Motor neuron (in vitro differentiated cells): ENCODE results near the gene GSK3A. TPM values are rescaled to one million over a fixed set of nuclear protein-coding genes. Genes with fewer than 3 reads are reported as not detected.

Experiments used
- ATAC-seq, 8 experiments: fragments of 200-7000 bp; cut with Tn5 transposase; replicated peaks in 6 of 8; 2 replicates each; pipeline ENCODE4 v1.8.0; 2021; ENCODE audit warnings: mild to moderate bottlenecking in 8 of 8, moderate library complexity in 8 of 8
- H3K27ac ChIP-seq, 2 donors: fragments of 250-450 bp; sonication (Bioruptor Pico); 2 replicates each; pipeline ENCODE4 v1.9.0; 2021; ENCODE audit warnings: antibody characterized with exemption in 2 of 2, mild to moderate bottlenecking in 2 of 2, moderate library complexity in 1 of 2
- H3K4me1 ChIP-seq, 2 donors: fragments of 250-450 bp; sonication (Bioruptor Pico); replicated peaks in 1 of 2; 2 replicates each; pipeline ENCODE4 v1.6.1; 2021; ENCODE audit warnings: antibody characterized with exemption in 2 of 2, mild to moderate bottlenecking in 2 of 2, moderate library complexity in 1 of 2
- H3K4me3 ChIP-seq, 5 donors: fragments of 250-450 bp; sonication (Bioruptor Pico); 2 replicates each; pipeline ENCODE4 v1.9.0; 2021; ENCODE audit warnings: antibody characterized with exemption in 5 of 5, mild to moderate bottlenecking in 5 of 5, moderate library complexity in 4 of 5
- WGBS, 10 experiments: fragments of 450-650 bp; shearing (Covaris generic); methylation state at CpG; one replicate each; pipeline ENCODE4 v1.0.0; 2022; 5-methylcytosine and 5-hydroxymethylcytosine counted together
- in situ Hi-C, 9 experiments: fragments of 400-800 bp; cut with MboI; loops; one replicate each; pipeline ENCODE4 v1.15.0; 2021; ENCODE audit warnings: low sequenced_read_pairs in 9 of 9, low pct_unique_long_range_greater_than_20kb in 2 of 9; ENCODE audit not compliant: unreplicated experiment in 9 of 9
- total RNA-seq, 8 experiments: library from RNA; unstranded; fragments of 300-600 nt; gene quantifications; 2 replicates each; pipeline versions ENCODE4 v1.2.3 to v1.2.4, GENCODE V29; 2022

Gene GSK3A
- 10 to 100 TPM; 17.7 to 30.0 (median 26.5) TPM for total RNA-seq

DNA sequence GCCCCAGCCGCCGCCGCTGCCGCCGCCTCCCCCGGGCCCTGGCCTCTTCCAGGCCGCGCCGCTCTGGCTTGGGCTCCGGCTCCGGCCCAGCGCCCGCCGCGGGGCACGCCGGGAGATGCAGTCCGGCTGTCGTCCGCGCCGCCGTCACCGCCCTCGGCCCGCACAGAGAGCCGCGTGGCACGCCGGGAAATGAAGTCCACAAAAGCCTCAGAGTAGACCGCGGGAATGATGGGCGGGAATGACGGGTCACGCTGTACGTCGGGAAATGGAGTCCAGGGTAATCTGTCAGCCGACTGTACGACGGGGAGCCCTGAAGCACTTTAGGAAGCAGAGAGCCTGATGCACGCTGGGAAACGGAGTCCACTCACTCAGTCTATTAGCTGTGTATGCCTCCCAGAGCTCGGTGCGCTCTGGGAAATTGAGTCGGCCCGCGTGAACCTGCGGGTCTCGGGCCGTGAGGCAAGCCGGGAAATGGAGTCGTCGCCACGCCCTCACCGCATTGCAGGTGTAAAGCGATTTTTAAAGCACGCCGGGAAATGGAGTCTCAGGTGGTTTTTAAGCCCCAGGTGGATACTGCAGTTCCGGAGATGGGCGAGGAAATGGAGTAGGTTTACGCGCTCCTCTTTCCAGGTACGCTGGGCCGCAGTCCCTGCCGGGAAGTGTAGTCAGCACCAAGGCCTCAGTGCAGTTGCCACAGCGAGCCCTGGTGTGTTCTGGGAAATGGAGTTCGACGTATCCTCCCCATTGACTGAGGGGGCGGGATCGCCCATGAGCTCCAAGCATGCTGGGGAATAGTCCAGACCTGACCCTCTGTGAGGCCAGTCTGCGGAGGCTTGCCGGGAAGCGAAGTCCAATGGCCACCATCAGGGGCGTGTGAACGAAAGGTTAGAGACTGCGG lies at the start of gene GSK3A:
TSS of gene GSK3A (minus strand) at position 91 of the 898 bp plus-strand sequence. CDS start 137 bp downstream, outside the sequence.
- WGBS, 10 experiments: 0 to 3% (median 0%) methylated on average over 4 to 30 of the region's 76 CpGs; no CpG with 5 or more reads in 2 of the 10 experiments

DNA sequence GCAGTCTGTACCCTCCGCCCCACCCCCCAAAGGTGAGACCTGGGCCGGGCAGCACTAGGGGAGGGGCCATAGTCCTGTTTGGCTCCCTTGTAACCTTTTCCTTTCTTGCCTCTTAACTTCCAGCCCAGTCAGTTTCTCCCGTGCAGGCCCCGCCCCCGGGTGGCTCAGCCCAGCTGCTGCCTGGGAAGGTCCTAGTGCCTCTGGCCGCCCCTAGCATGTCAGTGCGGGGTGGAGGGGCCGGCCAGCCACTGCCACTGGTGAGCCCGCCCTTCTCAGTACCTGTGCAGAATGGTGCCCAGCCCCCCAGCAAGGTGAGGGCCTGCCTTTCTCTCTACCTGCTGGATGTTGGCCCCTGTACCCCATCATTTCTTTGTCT lies 49.0 kb upstream of the GSK3A start:
- Histone ChIP-seq H3K4me3 (no peak overlapping the region), H3K27ac (no peak overlapping the region), H3K4me1 (no peaks in the 10 kb centered on the region)
- in situ Hi-C loops: no loop called here
- peak in 4 of 8 experiments; percentile 8 to 59 (median 11) for ATAC-seq
- WGBS, 10 experiments: 33 to 100% (median 67%) methylated on average over 1 to 7 of the region's 9 CpGs; no CpG with 5 or more reads in 7 of the 10 experiments

More for the DNA sequence above, at the start of gene GSK3A:
- peak within 1 kb of the TSS; percentile 65 to 82 (median 79) for H3K4me3 ChIP-seq
- ATAC-seq: peak; percentile 70 to 88 (median 86)
- in situ Hi-C loops: no loop called here
- H3K4me1 ChIP-seq: peaks cover 17 to 26% of the 10 kb centered on the region in 2 donors
- peak within 1 kb of the TSS; percentile 88 to 92 for H3K27ac ChIP-seq

DNA sequence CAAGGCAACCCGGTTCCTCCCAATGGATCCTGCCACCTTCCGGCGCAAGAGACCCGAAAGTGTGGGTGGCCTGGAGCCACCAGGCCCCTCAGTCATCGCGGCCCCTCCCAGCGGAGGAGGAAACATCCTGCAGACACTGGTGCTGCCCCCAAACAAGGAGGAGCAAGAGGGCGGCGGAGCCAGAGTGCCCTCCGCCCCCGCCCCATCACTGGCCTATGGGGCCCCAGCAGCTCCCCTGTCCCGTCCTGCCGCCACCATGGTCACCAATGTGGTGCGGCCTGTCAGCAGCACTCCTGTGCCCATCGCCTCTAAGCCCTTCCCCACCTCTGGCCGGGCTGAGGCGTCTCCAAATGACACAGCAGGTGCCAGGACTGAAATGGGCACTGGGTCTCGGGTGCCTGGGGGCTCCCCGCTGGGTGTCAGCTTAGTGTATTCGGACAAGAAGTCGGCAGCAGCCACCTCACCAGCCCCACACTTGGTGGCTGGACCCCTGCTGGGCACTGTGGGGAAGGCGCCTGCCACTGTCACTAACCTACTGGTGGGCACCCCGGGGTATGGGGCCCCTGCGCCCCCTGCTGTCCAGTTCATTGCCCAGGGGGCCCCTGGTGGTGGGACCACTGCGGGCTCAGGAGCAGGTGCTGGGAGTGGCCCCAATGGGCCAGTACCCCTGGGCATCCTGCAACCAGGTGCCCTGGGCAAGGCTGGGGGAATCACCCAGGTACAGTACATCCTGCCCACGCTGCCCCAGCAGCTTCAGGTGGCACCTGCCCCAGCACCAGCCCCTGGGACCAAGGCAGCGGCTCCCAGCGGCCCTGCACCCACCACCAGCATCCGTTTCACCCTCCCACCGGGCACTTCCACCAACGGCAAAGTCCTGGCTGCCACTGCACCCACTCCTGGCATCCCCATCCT lies 48.4 kb upstream of the GSK3A start:
- Histone ChIP-seq H3K27ac (no peak overlapping the region), H3K4me3 (no peak overlapping the region), H3K4me1 (peaks cover 4 to 5% of the 10 kb centered on the region in 2 donors)
- ATAC-seq: peak in 6 of 8 experiments; percentile 31 to 71 (median 40)
- 70 to 100% methylated on average over 2 to 3 of the region's 31 CpGs; no CpG with 5 or more reads in 8 of the 10 experiments for WGBS, 10 experiments
- in situ Hi-C loops: no loop called here

DNA sequence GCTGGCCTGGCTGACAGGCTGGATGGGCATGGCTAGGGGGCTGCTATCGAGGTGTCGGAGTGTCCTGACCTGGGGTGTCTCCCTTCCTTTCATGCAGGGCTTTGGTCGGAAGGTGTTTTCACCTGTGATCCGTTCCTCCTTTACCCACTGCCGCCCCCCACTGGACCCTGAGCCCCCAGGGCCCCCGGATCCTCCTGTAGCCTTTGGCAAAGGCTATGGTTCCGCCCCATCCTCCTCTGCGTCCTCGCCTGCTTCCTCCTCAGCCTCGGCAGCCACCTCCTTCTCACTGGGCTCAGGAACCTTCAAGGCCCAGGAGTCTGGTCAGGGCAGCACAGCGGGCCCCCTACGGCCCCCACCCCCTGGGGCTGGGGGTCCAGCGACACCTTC lies 47.7 kb upstream of the GSK3A start:
- no peak for ATAC-seq
- H3K4me1 ChIP-seq: peaks cover 10 to 11% of the 10 kb centered on the region in 2 donors
- WGBS, 10 experiments: no CpG with 5 or more reads among the region's 13 CpGs
- H3K4me3 ChIP-seq: no peak overlapping the region
- H3K27ac ChIP-seq: no peak overlapping the region
- in situ Hi-C loops: no loop called here

GRCh38 chr19:42289556-42290041 lies 47.2 kb upstream of the GSK3A start:
- no peak for ATAC-seq
- in situ Hi-C loops: no loop called here
- WGBS, 10 experiments: 83 to 100% methylated on average over 1 to 2 of the region's 8 CpGs; no CpG with 5 or more reads in 8 of the 10 experiments
- Histone ChIP-seq H3K27ac (no peak overlapping the region), H3K4me1 (peaks cover 10 to 14% of the 10 kb centered on the region in 2 donors), H3K4me3 (no peak overlapping the region)

- WGBS, 10 experiments: 80 to 98% (median 92%) methylated on average over 1 to 13 of the region's 22 CpGs; no CpG with 5 or more reads in 6 of the 10 experiments
- no peak overlapping the region for H3K27ac ChIP-seq
- in situ Hi-C loops: no loop called here
- no peak for ATAC-seq
- H3K4me3 ChIP-seq: no peak overlapping the region
- H3K4me1 ChIP-seq: peaks cover 10 to 14% of the 10 kb centered on the region in 2 donors
Measured at GRCh38 chr19:42288881-42289555, 46.6 kb upstream of the GSK3A start.

- peaks cover 11 to 14% of the 10 kb centered on the region in 2 donors for H3K4me1 ChIP-seq
- H3K27ac ChIP-seq: no peak overlapping the region
- H3K4me3 ChIP-seq: no peak overlapping the region
- WGBS, 10 experiments: 80 to 100% (median 100%) methylated on average over 1 to 2 of the region's 4 CpGs; no CpG with 5 or more reads in 7 of the 10 experiments
- in situ Hi-C loops: no loop called here
- no peak for ATAC-seq
Measured at GRCh38 chr19:42288387-42288786, 46.0 kb upstream of the GSK3A start.

DNA sequence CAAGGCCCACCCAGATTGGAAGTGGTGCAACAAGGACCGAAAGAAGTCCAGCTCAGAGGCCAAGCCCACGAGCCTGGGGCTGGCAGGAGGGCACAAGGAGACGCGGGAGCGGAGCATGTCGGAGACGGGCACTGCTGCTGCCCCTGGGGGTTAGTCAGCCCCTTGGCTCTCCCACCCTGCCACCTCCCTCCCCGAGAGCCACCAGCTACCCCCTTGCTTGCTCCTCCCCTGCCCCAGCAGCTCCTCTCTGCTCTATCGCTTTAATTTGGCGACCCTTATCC lies 45.4 kb upstream of the GSK3A start:
- WGBS, 10 experiments: 100% methylated on average over 1 of the region's 10 CpGs; no CpG with 5 or more reads in 8 of the 10 experiments
- no peak for ATAC-seq
- Histone ChIP-seq H3K4me3 (no peak overlapping the region), H3K4me1 (peaks cover 18 to 21% of the 10 kb centered on the region in 2 donors), H3K27ac (no peak overlapping the region)
- in situ Hi-C loops: no loop called here

GRCh38 chr19:42287017-42287826 lies 44.8 kb upstream of the GSK3A start:
- in situ Hi-C loops: no loop called here
- no peak for ATAC-seq
- Histone ChIP-seq H3K27ac (no peak overlapping the region), H3K4me3 (no peak overlapping the region), H3K4me1 (peaks cover 23 to 26% of the 10 kb centered on the region in 2 donors)
- WGBS, 10 experiments: 83 to 100% (median 94%) methylated on average over 1 to 14 of the region's 30 CpGs; no CpG with 5 or more reads in 3 of the 10 experiments

GRCh38 chr19:42286349-42287016 lies 44.1 kb upstream of the GSK3A start:
- in situ Hi-C loops: no loop called here
- WGBS, 10 experiments: 0 to 90% methylated on average over 1 to 2 of the region's 13 CpGs; no CpG with 5 or more reads in 8 of the 10 experiments
- H3K4me3 ChIP-seq: no peak overlapping the region
- H3K27ac ChIP-seq: no peak overlapping the region
- no peak for ATAC-seq
- H3K4me1 ChIP-seq: peaks cover 31 to 33% of the 10 kb centered on the region in 2 donors

GRCh38 chr19:42285988-42286348 lies 43.6 kb upstream of the GSK3A start:
- WGBS, 10 experiments: 83 to 100% methylated on average over 1 of the region's 6 CpGs; no CpG with 5 or more reads in 8 of the 10 experiments
- peak overlapping the region in 1 of 2 donors; percentile 6 for H3K27ac ChIP-seq
- peak overlapping the region in 3 of 5 donors; percentile 81 to 98 (median 96) for H3K4me3 ChIP-seq
- H3K4me1 ChIP-seq: peaks cover 31 to 38% of the 10 kb centered on the region in 2 donors
- in situ Hi-C loops: no loop called here
- no peak for ATAC-seq
